Endodermal cell (in vitro differentiated cells): ENCODE measurements around the gene CLSTN2. TPM values are rescaled to one million over a fixed set of nuclear protein-coding genes. Genes with fewer than 3 reads are reported as not detected.

Experiments
- DNase-seq: peaks from one replicate; pipeline ENCODE4 v3.0.0-alpha.2; 2017
- H3K27ac ChIP-seq: 2 replicates; pipeline ENCODE4 v1.5.1; 2013; ENCODE audit warnings: mild to moderate bottlenecking, low read depth, low read length, moderate library complexity
- H3K27me3 ChIP-seq: 2 replicates; pipeline ENCODE4 v1.6.1; 2013; ENCODE audit warnings: mild to moderate bottlenecking, low read length, moderate library complexity; ENCODE audit not compliant: insufficient read depth, control insufficient read depth, poor library complexity, severe bottlenecking
- H3K36me3 ChIP-seq: 2 replicates; pipeline ENCODE4 v1.7.0; 2013; ENCODE audit warnings: mild to moderate bottlenecking, low read length, moderate library complexity; ENCODE audit not compliant: control insufficient read depth, insufficient read depth
- H3K4me1 ChIP-seq: one replicate; pipeline ENCODE4 v1.7.0; 2013; ENCODE audit warnings: low read length; ENCODE audit not compliant: control insufficient read depth, insufficient read depth
- H3K4me3 ChIP-seq: 2 replicates; pipeline ENCODE4 v1.5.1; 2013; ENCODE audit warnings: mild to moderate bottlenecking, low read length, moderate library complexity
- H3K9ac ChIP-seq: 2 replicates; pipeline ENCODE4 v1.6.1; 2013; ENCODE audit warnings: mild to moderate bottlenecking, low read length, moderate library complexity; ENCODE audit not compliant: poor library complexity, severe bottlenecking; ENCODE audit errors: extremely low read depth
- H3K9me3 ChIP-seq: 2 replicates; pipeline ENCODE4 v1.6.1; 2013; ENCODE audit warnings: mild to moderate bottlenecking, low read length, moderate library complexity; ENCODE audit not compliant: control insufficient read depth
- H3K27ac Mint-ChIP-seq: 2 replicates; pipeline ENCODE4 v1.8.0; 2020; ENCODE audit warnings: mixed read lengths
- H3K27me3 Mint-ChIP-seq: 2 replicates; pipeline ENCODE4 v1.8.0; 2021; ENCODE audit warnings: mild to moderate bottlenecking, mixed read lengths; ENCODE audit not compliant: insufficient read depth
- H3K36me3 Mint-ChIP-seq: 2 replicates; pipeline ENCODE4 v1.8.0; 2020; ENCODE audit warnings: low read depth, mixed read lengths
- H3K4me1 Mint-ChIP-seq: 2 replicates; pipeline ENCODE4 v1.8.0; 2020; ENCODE audit warnings: mixed read lengths
- H3K4me3 Mint-ChIP-seq: 2 replicates; pipeline ENCODE4 v1.8.0; 2020; ENCODE audit warnings: mild to moderate bottlenecking, moderate library complexity, mixed read lengths
- H3K9me3 Mint-ChIP-seq: 2 replicates; pipeline ENCODE4 v1.8.0; 2020; ENCODE audit warnings: mild to moderate bottlenecking, mixed read lengths
- CTCF ChIP-seq: fragments of 200-600 bp; sonication (generic); conservative IDR thresholded peaks from 2 replicates; pipeline ENCODE4 v1.5.0; 2021; ENCODE audit warnings: antibody characterized with exemption, mild to moderate bottlenecking
- WGBS, 2 experiments: methylation state at CpG; one replicate each; pipeline versions ENCODE4 v1.1.5 to v1.1.7; 2013; ENCODE audit warnings: missing lambda C conversion rate in 2 of 2, mixed read lengths in 1 of 2; ENCODE audit not compliant: insufficient coverage in 1 of 2, insufficient read length in 1 of 2; 5-methylcytosine and 5-hydroxymethylcytosine counted together
- total RNA-seq, 2 donors: library from RNA; stranded (reverse); fragmentation: NEBNext Ultra II Directional in 1 of 2; extraction: Animal tissue kit (Norgen Biotek cat#: 25700) in 1 of 2; gene quantifications; 2 replicates in 1 of 2; 3 replicates in 1 of 2; pipeline ENCODE4 v1.2.1, GENCODE V29; 2021

CLSTN2 gene
- total RNA-seq, 2 donors from 2014 or later = 0.13 to 0.42 TPM

DNA sequence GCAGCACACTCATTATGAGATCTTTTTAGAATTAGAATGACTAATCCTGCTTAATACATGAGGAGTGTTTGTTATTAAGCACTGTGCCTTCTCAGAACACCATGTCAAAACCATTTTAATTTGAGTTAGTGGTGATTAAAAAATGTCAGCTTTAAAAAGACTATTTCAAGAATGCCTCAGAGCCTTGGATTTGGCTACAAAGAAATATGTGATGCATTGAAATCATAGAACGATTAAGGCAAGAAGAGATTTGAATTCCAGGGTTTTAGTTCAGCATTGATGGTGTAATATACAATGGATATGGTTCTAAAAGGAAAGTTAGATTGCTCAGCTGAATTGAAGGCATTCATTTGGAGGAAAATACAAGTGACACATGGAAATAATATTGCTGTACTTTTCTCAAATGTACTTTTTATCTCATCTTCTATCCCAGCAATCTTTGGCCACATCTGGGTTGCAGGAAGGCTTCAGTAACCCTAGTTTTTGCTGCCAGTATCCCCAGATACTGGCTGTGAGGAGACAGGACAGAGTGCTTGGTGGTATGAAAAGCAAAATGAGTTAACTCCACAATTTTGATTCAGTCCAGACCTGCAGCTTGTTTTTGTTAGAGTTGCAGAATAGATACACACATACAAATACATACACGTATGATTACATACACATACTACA, 303.8 kb downstream of the CLSTN2 start:
- H3K9ac ChIP-seq = no peak overlapping the region
- H3K27ac Mint-ChIP-seq = no peak overlapping the region
- H3K9me3 Mint-ChIP-seq = no peaks in the 10 kb centered on the region
- no peak overlapping the region for H3K4me3 ChIP-seq
- DNase-seq = no peak
- H3K27me3 Mint-ChIP-seq = peaks cover 3% of the 10 kb centered on the region
- no peaks in the 10 kb centered on the region for H3K4me1 ChIP-seq
- no peak overlapping the region for H3K27ac ChIP-seq
- H3K4me3 Mint-ChIP-seq = no peak overlapping the region
- H3K36me3 Mint-ChIP-seq = no peaks in the 10 kb centered on the region
- H3K4me1 Mint-ChIP-seq = peaks cover 4% of the 10 kb centered on the region
- no peaks in the 10 kb centered on the region for H3K27me3 ChIP-seq
- TF ChIP-seq CTCF = no peak
- H3K9me3 ChIP-seq = no peaks in the 10 kb centered on the region
- no peaks in the 10 kb centered on the region for H3K36me3 ChIP-seq
- WGBS, 2 experiments = 87 to 90% methylated on average over 2 of the region's 2 CpGs

GRCh38 chr3:140242818-140243276, 307.9 kb downstream of the CLSTN2 start:
- H3K36me3 ChIP-seq = no peaks in the 10 kb centered on the region
- Mint-ChIP-seq H3K4me3 (no peak overlapping the region), H3K9me3 (no peaks in the 10 kb centered on the region), H3K27ac (no peak overlapping the region), H3K36me3 (no peaks in the 10 kb centered on the region), H3K4me1 (peaks cover 16% of the 10 kb centered on the region), H3K27me3 (no peaks in the 10 kb centered on the region)
- no peaks in the 10 kb centered on the region for H3K27me3 ChIP-seq
- no peak overlapping the region for H3K4me3 ChIP-seq
- no peak overlapping the region for H3K27ac ChIP-seq
- 89% methylated on average over 4 to 5 of the region's 5 CpGs for WGBS, 2 experiments
- no peak for TF ChIP-seq CTCF
- no peaks in the 10 kb centered on the region for H3K9me3 ChIP-seq
- DNase-seq = no peak
- peaks cover 8% of the 10 kb centered on the region for H3K4me1 ChIP-seq
- H3K9ac ChIP-seq = no peak overlapping the region

DNA sequence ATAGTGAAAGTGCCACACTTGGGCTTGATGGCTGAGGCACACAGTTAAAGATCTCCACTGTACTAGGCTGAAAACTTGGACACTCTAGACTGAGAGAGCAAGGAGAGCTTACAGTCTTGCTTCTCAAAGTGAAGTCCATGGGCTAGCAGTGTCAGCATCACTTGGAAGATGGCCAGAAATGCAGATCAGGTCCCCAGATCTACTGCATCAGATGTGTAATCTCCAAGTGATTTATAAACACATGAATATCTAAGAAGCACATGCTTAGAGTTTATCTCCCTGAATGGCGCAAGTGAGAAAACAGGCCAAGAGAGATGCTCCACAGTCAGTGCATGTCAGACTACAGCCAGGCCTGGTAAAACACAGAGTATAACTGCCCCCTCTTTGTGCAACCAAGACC, 308.6 kb downstream of the CLSTN2 start:
- Mint-ChIP-seq H3K4me3 (no peak overlapping the region), H3K9me3 (no peaks in the 10 kb centered on the region), H3K27me3 (no peaks in the 10 kb centered on the region), H3K27ac (no peak overlapping the region), H3K4me1 (peaks cover 18% of the 10 kb centered on the region), H3K36me3 (no peaks in the 10 kb centered on the region)
- Histone ChIP-seq H3K36me3 (no peaks in the 10 kb centered on the region), H3K4me3 (no peak overlapping the region), H3K4me1 (peaks cover 8% of the 10 kb centered on the region), H3K9me3 (no peaks in the 10 kb centered on the region), H3K27me3 (no peaks in the 10 kb centered on the region), H3K9ac (no peak overlapping the region), H3K27ac (no peak overlapping the region)
- no peak for DNase-seq
- 95% methylated on average over 1 of the region's 1 CpG; no CpG with 5 or more reads in 1 of the 2 experiments for WGBS, 2 experiments
- no peak for TF ChIP-seq CTCF
